PC-9 (cell line): Measurements from ENCODE around the gene RAB4A. TPM values are rescaled to one million over a fixed set of nuclear protein-coding genes. Genes with fewer than 3 reads are reported as not detected.

Experiments
- BruUV-seq: library from RNA; stranded (reverse); fragments of 400-500 nt; replicated peaks from 2 replicates; lab custom pipeline; 2021; lab: Mats Ljungman, UMichigan
- CTCF ChIA-PET: fragments of 300-600 bp; sonication (Branson Sonifier 250); formaldehyde crosslinking; loops from one replicate; lab custom pipeline; 2022; ENCODE audit warnings: antibody characterized with exemption; lab: Charles Lee
- POLR2A ChIA-PET: fragments of 300-600 bp; sonication (Branson Sonifier 250); formaldehyde crosslinking; loops from one replicate; lab custom pipeline; 2022; ENCODE audit warnings: antibody characterized with exemption; ENCODE audit not compliant: unreplicated experiment; lab: Charles Lee
- DNase-seq, 2 experiments: peaks; one replicate each; pipeline versions ENCODE4 v3.0.0 to v3.0.0-alpha.2; 2015 to 2022; ENCODE audit warnings: mixed read lengths in 1 of 2
- H2AFZ ChIP-seq: fragments of 200-600 bp; sonication (generic); 2 replicates; pipeline ENCODE4 v1.8.1; 2017; ENCODE audit warnings: antibody characterized with exemption
- H3F3A ChIP-seq: fragments of 200-600 bp; sonication (generic); 2 replicates; pipeline ENCODE4 v1.8.1; 2017; ENCODE audit warnings: antibody characterized with exemption, mild to moderate bottlenecking, low read depth; ENCODE audit not compliant: insufficient read depth
- H3K27ac ChIP-seq: fragments of 200-600 bp; sonication (generic); 2 replicates; pipeline ENCODE4 v1.6.1; 2016; ENCODE audit warnings: mixed run types
- H3K27me3 ChIP-seq: fragments of 200-600 bp; sonication (generic); 2 replicates; pipeline ENCODE4 v1.6.1; 2016; ENCODE audit warnings: low read depth, mixed run types; ENCODE audit not compliant: insufficient read depth
- H3K36me3 ChIP-seq: fragments of 200-600 bp; sonication (generic); 2 replicates; pipeline ENCODE4 v1.6.1; 2016; ENCODE audit warnings: low read depth, mixed run types
- H3K4me1 ChIP-seq: fragments of 200-600 bp; sonication (generic); replicated peaks from 2 replicates; pipeline ENCODE4 v1.6.1; 2016; ENCODE audit warnings: mixed run types; ENCODE audit not compliant: insufficient read depth
- H3K4me2 ChIP-seq: fragments of 200-600 bp; sonication (generic); 2 replicates; pipeline ENCODE4 v1.6.1; 2017; ENCODE audit warnings: mixed run types
- H3K4me3 ChIP-seq: fragments of 200-600 bp; sonication (generic); 2 replicates; pipeline ENCODE4 v1.6.1; 2016; ENCODE audit warnings: mixed run types
- H3K79me2 ChIP-seq: fragments of 200-600 bp; sonication (generic); 2 replicates; pipeline ENCODE4 v1.6.1; 2017; ENCODE audit warnings: low read depth, mixed run types
- H3K9me2 ChIP-seq: fragments of 200-600 bp; sonication (generic); 2 replicates; pipeline ENCODE4 v1.8.1; 2017; ENCODE audit warnings: mild to moderate bottlenecking; ENCODE audit not compliant: insufficient read depth
- H3K9me3 ChIP-seq: fragments of 200-600 bp; sonication (generic); 2 replicates; pipeline ENCODE4 v1.8.1; 2016; ENCODE audit warnings: low read depth; ENCODE audit not compliant: insufficient read depth
- H4K20me1 ChIP-seq: fragments of 200-600 bp; sonication (generic); 2 replicates; pipeline ENCODE4 v1.8.1; 2017; ENCODE audit not compliant: insufficient read depth
- EZH2 ChIP-seq: fragments of 200-600 bp; sonication (generic); IDR thresholded peaks from 2 replicates; pipeline ENCODE4 v1.8.0; 2017; ENCODE audit warnings: antibody characterized with exemption, low read depth
- intact Hi-C: fragments of 100-400 bp; cut with micrococcal nuclease; formaldehyde crosslinking; loops from one replicate; pipeline ENCODE4 v1.10.0; 2022; ENCODE audit not compliant: unreplicated experiment
- total RNA-seq: library from RNA; stranded (reverse); gene quantifications from 2 replicates; pipeline ENCODE4 v1.2.3, GENCODE V29; 2021
- TF ChIP-seq, protein P1 (sequence below): fragments of 200-600 bp; sonication (generic); conservative IDR thresholded peaks from 2 replicates; pipeline ENCODE4 v1.6.1; 2017; ENCODE audit warnings: mixed run types, antibody characterized with exemption, mild to moderate bottlenecking, moderate library complexity

Gene RAB4A
- total RNA-seq, 1 experiment from 2014 or later, result 29.0 TPM

GRCh38 chr1:229278120-229278741 is 7.3 kb downstream of the RAB4A start:
- Histone ChIP-seq H3K9me3 (no peaks in the 10 kb centered on the region), H3K9me2 (no peaks in the 10 kb centered on the region), H2AFZ (no peak overlapping the region), H3K4me3 (no peak overlapping the region), H3K36me3 (no peaks in the 10 kb centered on the region), H3K27ac (no peak overlapping the region), H4K20me1 (no peaks in the 10 kb centered on the region; the same call in none of the 2 replicates), H3K79me2 (peaks cover 29% of the 10 kb centered on the region), H3K27me3 (no peaks in the 10 kb centered on the region), H3F3A (0 out of 2 replicates have a peak, but pooled peaks cover 12% of the 10 kb centered on the region), H3K4me2 (no peak overlapping the region), H3K4me1 (peaks cover 13% of the 10 kb centered on the region)
- DNase-seq, result no peak
- intact Hi-C loops, result no loop called here
- no peak for TF ChIP-seq EZH2
- TF ChIP-seq, protein P1, sequence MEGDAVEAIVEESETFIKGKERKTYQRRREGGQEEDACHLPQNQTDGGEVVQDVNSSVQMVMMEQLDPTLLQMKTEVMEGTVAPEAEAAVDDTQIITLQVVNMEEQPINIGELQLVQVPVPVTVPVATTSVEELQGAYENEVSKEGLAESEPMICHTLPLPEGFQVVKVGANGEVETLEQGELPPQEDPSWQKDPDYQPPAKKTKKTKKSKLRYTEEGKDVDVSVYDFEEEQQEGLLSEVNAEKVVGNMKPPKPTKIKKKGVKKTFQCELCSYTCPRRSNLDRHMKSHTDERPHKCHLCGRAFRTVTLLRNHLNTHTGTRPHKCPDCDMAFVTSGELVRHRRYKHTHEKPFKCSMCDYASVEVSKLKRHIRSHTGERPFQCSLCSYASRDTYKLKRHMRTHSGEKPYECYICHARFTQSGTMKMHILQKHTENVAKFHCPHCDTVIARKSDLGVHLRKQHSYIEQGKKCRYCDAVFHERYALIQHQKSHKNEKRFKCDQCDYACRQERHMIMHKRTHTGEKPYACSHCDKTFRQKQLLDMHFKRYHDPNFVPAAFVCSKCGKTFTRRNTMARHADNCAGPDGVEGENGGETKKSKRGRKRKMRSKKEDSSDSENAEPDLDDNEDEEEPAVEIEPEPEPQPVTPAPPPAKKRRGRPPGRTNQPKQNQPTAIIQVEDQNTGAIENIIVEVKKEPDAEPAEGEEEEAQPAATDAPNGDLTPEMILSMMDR, result no peak
- ChIA-PET POLR2A (no interaction called here), CTCF (no interaction called here)
- BruUV-seq, result no TSS peak

DNA sequence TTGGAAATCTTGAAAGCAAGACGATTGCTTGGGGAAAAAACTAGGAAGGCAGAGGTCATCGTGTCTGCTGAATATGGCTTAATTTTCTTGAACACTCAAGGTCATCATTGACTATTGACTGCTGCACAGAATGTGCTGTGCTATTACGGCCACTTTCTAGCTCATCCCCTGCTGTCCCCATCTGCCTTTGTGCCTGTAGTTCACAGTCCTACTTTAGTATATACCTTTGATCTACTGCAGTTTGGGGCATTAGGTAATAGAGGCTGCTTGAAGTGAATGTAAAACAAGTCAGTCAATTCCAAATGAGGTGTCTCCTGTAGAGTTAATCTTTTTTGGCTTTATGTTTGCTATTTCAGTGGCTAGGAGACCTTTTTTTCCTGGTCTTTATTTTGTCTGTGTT is 8.3 kb downstream of the RAB4A start:
- Histone ChIP-seq H3K4me3 (no peak overlapping the region), H3K4me1 (peaks cover 7% of the 10 kb centered on the region; the same call in 1 of the 2 replicates), H3K27me3 (no peaks in the 10 kb centered on the region), H3F3A (0 out of 2 replicates have a peak, but pooled peaks cover 12% of the 10 kb centered on the region), H3K9me3 (no peaks in the 10 kb centered on the region), H2AFZ (no peak overlapping the region), H3K4me2 (no peak overlapping the region), H3K79me2 (peaks cover 22% of the 10 kb centered on the region), H3K36me3 (no peaks in the 10 kb centered on the region), H3K9me2 (no peaks in the 10 kb centered on the region), H3K27ac (no peak overlapping the region), H4K20me1 (no peaks in the 10 kb centered on the region; the same call in none of the 2 replicates)
- no peak for DNase-seq
- POLR2A ChIA-PET, result no interaction called here
- no peak for TF ChIP-seq EZH2
- TF ChIP-seq, protein P1, result no peak
- no TSS peak for BruUV-seq
- CTCF ChIA-PET, result no interaction called here
- intact Hi-C loops, result no loop called here

DNA sequence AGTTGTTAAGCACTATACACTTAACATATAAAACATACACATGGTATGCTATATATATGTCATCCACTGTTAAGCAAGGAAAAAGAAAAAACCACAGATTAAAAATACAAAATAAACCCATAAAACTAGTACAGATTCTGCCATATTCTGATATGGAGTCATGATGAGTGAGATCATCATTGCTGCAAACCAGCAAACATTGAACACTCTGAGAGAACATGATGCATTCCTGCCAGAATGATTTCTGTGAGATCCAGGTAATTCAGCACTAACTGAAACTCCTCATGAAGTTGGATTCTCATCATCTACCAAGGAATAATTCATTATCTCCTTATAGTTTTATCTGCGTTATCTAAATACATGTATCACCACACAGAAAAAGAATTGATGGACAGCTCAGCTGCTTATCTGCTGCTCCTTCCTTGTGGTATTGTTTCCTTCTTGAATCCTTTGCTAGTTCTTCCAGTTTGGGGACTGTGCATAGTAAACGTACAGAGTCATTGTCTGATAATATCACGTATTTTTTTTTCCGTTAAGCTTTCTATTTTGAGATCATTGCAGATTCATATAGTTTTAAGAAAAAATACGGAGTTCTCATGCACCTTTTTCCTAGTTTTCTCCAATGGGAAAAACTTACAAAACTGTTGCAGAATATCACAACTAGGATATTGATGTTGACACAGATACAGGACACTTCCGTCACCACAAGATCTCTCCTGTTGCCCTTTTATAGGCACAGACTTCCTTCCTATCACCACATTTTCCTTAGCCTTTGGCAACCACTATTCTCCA is 9.3 kb downstream of the RAB4A start:
- Histone ChIP-seq H3K27me3 (no peaks in the 10 kb centered on the region), H3K4me1 (0 out of 2 replicates have a peak, but pooled peaks cover 7% of the 10 kb centered on the region), H3K79me2 (peaks cover 14% of the 10 kb centered on the region; the same call in 1 of the 2 replicates), H2AFZ (no peak overlapping the region), H4K20me1 (no peaks in the 10 kb centered on the region; the same call in none of the 2 replicates), H3K27ac (0 out of 2 replicates have a peak overlapping the region, but pooled peaks have one; percentile 6), H3K9me2 (no peaks in the 10 kb centered on the region), H3K4me2 (peak overlapping the region; percentile 14; the same call in 1 of the 2 replicates), H3K4me3 (no peak overlapping the region), H3K9me3 (no peaks in the 10 kb centered on the region), H3K36me3 (no peaks in the 10 kb centered on the region), H3F3A (0 out of 2 replicates have a peak, but pooled peaks cover 12% of the 10 kb centered on the region)
- POLR2A ChIA-PET, result no interaction called here
- DNase-seq, result peak in 1 of 2 experiments; percentile 71
- CTCF ChIA-PET, result no interaction called here
- no peak for TF ChIP-seq EZH2
- TF ChIP-seq, protein P1, result no peak
- no TSS peak for BruUV-seq
- intact Hi-C loops, result no loop called here
